K562 (cell line): Measurements from ENCODE around the gene NT5C. TPM values are rescaled to one million over a fixed set of nuclear protein-coding genes. Genes with fewer than 3 reads are reported as not detected.

Experiments
- ADNP ChIP-seq: fragments of 200-800 bp; sonication (Bioruptor generic); IDR thresholded peaks from 2 replicates; pipeline ENCODE4 v1.6.1; 2016; ENCODE audit warnings: missing genetic modification characterization, missing compliant biosample characterization
- EP300 ChIP-seq: IDR thresholded peaks from 2 replicates; pipeline ENCODE4 v1.6.1; 2012; ENCODE audit warnings: low read length, improper control_type of control experiment
- MAFF ChIP-seq: IDR thresholded peaks from 2 replicates; pipeline ENCODE4 v1.6.1; 2012; ENCODE audit warnings: low read length, improper control_type of control experiment
- ZNF764 ChIP-seq: fragments of 250-450 bp; sonication (Bioruptor Pico); IDR thresholded peaks from 2 replicates; pipeline ENCODE4 v1.4.0; 2020; ENCODE audit warnings: low read depth, mild to moderate bottlenecking, moderate library complexity
- polyA plus RNA-seq, 8 experiments: library from polyadenylated mRNA; depleted of rRNA in 4 of 8; stranded (reverse) in 5 of 8; unstranded in 3 of 8; fragments of >200 nt; fragmentation: Nextera tagmentation in 2 of 8; fragmentation: Illumina TruSeq in 1 of 8; extraction: Ambion mirVana in 2 of 8; extraction: Trizol in 1 of 8; gene quantifications; 2 replicates each; pipeline versions ENCODE4 v1.2.1 to v1.2.3, GENCODE V29; 2011 to 2014; ENCODE audit warnings: inconsistent platforms in 1 of 8, missing spikeins in 1 of 8
- total RNA-seq, 7 experiments: library from RNA; depleted of rRNA in 6 of 7; stranded (reverse); fragments of >200 nt in 6 of 7; fragmentation: Illumina TruSeq in 2 of 7; extraction: Trizol in 2 of 7; gene quantifications; 2 replicates each; pipeline versions ENCODE4 v1.2.1 to v1.2.3, GENCODE V29; 2011 to 2021; ENCODE audit warnings: low replicate concordance in 1 of 7
- TF ChIP-seq, protein P1 (sequence below), 2 experiments: fragments of 450-650 bp; IDR thresholded peaks; 2 replicates each; pipeline ENCODE4 v1.6.1; 2016; ENCODE audit warnings: mild to moderate bottlenecking in 2 of 2, borderline replicate concordance in 1 of 2, low read depth in 1 of 2, moderate library complexity in 1 of 2
- TF ChIP-seq, protein P2 (sequence below): IDR thresholded peaks from 2 replicates; pipeline ENCODE4 v1.6.1; 2011; ENCODE audit warnings: borderline replicate concordance, low read depth, mild to moderate bottlenecking, moderate library complexity, low read length; ENCODE audit not compliant: insufficient read depth, poor library complexity, severe bottlenecking

The NT5C gene
- total and polyA plus RNA-seq, 9 of the 15 experiments (the other 6 are each of a cell fraction or from before 2014, with no cell fraction given) = 2.9 to 205 (median 45.0) TPM

GRCh38 chr17:75124041-75124818, 7.3 kb downstream of the NT5C start (continued):
- TF ChIP-seq, protein P1, sequence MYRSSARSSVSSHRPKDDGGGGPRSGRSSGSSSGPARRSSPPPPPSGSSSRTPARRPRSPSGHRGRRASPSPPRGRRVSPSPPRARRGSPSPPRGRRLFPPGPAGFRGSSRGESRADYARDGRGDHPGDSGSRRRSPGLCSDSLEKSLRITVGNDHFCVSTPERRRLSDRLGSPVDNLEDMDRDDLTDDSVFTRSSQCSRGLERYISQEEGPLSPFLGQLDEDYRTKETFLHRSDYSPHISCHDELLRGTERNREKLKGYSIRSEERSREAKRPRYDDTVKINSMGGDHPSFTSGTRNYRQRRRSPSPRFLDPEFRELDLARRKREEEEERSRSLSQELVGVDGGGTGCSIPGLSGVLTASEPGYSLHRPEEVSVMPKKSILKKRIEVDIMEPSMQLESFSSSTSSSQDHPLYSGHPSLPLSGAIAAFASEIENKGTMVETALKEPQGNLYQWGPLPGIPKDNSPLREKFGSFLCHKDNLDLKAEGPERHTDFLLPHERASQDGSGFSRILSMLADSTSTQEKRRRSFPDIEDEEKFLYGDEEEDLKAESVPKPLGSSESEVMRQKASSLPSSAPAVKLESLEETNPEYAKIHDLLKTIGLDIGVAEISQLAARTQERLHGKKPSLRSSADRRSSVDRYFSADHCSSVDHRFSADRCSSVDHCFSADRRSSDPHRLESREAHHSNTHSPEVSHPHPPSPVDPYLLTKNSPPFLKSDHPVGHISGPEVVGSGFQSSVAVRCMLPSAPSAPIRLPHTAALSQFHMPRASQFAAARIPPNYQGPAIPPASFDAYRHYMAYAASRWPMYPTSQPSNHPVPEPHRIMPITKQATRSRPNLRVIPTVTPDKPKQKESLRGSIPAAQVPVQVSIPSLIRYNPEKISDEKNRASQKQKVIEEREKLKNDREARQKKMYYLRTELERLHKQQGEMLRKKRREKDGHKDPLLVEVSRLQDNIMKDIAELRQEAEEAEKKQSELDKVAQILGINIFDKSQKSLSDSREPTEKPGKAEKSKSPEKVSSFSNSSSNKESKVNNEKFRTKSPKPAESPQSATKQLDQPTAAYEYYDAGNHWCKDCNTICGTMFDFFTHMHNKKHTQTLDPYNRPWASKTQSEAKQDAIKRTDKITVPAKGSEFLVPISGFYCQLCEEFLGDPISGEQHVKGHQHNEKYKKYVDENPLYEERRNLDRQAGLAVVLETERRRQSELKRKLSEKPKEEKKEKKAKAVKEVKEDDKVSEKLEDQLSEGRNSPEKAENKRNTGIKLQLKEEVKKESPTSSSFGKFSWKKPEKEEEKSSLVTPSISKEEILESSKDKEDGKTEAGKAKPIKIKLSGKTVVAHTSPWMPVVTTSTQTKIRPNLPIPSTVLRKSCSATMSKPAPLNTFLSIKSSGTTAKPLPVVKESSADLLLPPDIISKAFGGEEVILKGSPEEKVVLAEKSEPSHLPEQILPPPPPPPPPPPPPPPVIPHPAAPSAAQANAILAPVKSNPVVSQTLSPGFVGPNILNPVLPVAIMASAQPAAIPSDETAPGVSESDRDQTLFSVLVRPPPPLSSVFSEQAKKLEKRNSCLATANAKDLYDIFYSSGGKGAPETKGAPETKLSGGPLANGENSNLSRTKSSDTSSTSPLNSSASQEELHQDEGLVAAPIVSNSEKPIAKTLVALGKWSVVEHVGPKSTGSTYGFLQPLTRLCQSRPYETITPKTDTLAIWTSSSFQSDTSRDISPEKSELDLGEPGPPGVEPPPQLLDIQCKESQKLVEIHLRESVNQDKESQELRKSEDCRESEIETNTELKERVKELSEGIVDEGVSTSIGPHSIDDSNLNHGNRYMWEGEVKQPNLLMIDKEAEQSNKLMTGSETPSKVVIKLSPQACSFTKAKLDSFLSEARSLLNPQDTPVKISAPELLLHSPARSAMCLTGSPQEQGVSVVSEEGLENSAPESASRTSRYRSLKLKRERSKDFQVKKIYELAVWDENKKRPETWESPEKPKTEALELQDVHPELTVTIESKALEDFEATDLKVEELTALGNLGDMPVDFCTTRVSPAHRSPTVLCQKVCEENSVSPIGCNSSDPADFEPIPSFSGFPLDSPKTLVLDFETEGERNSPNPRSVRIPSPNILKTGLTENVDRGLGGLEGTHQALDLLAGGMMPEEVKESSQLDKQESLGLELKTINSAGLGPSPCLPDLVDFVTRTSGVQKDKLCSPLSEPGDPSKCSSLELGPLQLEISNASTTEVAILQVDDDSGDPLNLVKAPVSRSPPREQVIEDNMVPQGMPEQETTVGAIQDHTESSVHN (IDR thresholded peaks at IDR 0.05; ENCODE audit: borderline replicate concordance in 1 of 2, low read depth in 1 of 2) = no peak
- TF ChIP-seq MAFF = peak; percentile 76
- no peak for TF ChIP-seq ZNF764 (CRISPR knock-in tag)
- no peak for TF ChIP-seq ADNP (tag)
- peak; percentile 88 for TF ChIP-seq EP300
- TF ChIP-seq, protein P2, sequence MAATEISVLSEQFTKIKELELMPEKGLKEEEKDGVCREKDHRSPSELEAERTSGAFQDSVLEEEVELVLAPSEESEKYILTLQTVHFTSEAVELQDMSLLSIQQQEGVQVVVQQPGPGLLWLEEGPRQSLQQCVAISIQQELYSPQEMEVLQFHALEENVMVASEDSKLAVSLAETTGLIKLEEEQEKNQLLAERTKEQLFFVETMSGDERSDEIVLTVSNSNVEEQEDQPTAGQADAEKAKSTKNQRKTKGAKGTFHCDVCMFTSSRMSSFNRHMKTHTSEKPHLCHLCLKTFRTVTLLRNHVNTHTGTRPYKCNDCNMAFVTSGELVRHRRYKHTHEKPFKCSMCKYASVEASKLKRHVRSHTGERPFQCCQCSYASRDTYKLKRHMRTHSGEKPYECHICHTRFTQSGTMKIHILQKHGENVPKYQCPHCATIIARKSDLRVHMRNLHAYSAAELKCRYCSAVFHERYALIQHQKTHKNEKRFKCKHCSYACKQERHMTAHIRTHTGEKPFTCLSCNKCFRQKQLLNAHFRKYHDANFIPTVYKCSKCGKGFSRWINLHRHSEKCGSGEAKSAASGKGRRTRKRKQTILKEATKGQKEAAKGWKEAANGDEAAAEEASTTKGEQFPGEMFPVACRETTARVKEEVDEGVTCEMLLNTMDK = no peak
